HG03457 (cell line): ENCODE results near the gene KIZ.
"Not testable (repeated sequence)": the region's sequence is repeated elsewhere in the genome, so short reads cannot be mapped to it uniquely, and the experiment has no call there.

Experiments used
- ATAC-seq: cut with Tn5 transposase; IDR thresholded peaks from one replicate; pipeline ENCODE4 v1.9.1; 2021; ENCODE audit warnings: moderate number of reproducible peaks; ENCODE audit not compliant: unreplicated experiment

KIZ gene

DNA sequence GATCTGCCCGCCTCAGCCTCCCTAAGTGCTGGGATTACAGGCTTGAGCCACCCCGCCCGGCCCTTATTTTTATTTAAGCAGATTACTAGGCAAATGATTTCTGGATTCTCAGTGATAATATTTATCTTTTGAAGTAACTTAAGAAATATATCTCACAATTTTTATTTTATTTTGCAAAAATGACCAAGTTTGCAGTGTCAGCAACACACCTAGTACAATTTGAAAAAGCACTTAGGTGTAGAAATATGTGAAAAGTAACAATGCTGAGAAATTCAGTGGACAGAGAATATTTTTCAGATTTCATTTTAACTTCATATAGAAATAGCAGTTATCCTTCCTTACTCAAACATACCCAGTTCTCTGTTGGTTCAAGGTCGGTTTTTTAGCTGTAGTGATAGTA is 98.3 kb downstream of the KIZ start:
- ATAC-seq = no peak

DNA sequence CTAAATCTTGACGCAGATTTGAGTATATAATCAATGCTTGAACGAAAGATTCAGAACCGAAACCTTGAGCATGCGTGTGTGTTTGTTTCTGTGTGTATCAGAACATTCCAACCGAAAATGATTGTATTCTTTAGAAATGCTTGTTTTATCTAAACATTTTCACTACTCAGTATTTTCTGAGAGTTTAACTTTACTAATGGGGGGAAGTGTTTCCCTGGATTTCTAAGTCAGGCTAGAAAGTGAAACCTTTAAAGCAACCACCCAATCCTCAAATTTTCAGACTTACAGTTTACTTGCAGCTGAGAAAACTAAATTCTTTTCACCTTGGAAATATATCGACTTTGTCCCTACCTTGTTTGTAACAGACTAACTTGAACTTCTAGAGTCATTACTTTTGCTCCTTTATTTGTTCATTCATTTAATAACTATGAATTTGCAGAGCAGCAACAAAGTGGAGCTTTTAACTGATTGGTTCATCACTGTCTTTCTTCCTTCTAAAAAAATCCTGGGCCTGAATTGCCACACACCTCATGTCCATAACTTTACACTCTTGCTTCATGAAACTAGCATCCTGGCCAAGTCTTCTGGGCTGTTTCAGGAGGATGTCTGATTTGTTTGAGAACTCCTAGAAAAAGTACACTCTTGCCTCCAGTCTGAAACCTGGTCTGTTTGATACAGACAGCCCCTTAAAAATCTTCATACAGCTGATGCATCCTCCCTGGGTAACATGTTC is 99.5 kb downstream of the KIZ start:
- ATAC-seq = no peak

DNA sequence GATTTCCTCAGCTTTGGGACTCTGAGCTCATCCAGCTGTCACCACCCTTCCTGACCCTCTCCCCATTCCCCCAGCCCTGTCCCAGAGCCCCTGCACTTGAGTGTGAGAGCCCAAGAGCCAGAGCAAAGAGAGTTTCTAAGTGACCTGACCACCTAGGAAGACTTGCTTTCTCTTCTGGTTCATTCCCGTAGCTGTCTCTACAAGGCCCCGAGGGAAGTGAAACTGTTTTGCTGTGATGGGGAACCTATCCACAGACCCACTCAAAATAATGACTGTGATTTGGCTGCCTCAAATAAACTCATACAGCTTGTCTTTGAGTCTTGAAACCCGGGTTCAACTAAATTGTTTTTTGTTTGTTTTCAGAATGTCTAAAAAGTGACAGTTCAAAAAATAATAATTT is 102.6 kb downstream of the KIZ start:
- peak; percentile 58 for ATAC-seq

DNA sequence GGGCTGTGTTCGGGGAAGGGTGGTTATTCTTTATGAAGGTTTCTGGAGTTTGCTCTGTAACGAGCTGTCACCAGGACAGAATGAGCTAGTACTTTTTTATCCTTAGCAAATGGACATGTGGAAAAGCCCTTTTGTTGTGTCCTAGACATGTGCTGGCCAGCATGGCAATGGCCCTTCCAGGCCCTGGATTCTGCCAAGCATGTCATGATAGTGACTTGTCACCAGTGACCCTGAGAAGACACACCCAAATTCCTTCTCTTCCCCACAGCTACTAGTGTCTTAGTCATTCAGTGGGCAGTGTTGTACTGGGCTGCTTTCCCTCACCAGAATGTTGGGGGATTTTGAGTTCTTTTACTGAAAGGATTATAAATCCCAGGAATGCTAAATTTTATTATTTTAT is 103.3 kb downstream of the KIZ start:
- no peak for ATAC-seq

DNA sequence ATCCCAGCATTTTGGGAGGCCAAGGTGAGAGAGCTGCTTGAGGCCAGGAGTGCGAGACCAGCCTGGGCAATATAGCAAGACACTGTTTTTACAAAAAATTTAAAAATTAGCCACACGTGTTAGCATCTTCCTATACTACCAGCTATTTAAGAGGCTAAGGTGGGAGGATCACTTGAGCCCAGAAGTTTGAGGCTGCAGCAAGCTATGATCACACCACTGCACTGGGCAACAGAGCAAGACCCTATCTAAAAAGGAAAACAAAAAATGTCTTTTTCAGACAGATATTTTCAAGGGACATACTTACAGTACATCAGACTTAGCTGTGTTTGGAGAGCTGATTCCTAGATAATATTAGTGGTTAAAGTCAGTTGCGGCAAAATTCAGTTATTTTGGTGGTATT is 104.3 kb downstream of the KIZ start:
- no peak for ATAC-seq

DNA sequence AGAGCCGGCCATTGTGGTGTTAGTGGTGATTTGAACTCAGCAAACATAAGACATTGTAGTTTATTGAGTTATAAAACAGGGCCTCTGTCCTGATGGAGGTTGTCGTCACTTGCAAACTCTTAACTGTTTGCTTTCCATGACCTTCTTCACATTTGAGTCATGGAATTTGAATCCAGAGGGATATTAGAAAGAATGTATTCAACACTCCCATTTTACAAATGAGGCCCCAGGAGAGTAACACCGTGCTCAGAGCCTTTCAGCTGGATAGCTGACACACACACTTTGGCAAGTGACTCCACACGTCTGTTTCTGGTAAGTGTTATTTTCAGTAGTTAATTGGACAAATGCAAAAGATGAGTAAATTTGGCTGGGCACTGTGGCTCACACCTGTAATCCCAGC is 104.8 kb downstream of the KIZ start:
- no peak for ATAC-seq

DNA sequence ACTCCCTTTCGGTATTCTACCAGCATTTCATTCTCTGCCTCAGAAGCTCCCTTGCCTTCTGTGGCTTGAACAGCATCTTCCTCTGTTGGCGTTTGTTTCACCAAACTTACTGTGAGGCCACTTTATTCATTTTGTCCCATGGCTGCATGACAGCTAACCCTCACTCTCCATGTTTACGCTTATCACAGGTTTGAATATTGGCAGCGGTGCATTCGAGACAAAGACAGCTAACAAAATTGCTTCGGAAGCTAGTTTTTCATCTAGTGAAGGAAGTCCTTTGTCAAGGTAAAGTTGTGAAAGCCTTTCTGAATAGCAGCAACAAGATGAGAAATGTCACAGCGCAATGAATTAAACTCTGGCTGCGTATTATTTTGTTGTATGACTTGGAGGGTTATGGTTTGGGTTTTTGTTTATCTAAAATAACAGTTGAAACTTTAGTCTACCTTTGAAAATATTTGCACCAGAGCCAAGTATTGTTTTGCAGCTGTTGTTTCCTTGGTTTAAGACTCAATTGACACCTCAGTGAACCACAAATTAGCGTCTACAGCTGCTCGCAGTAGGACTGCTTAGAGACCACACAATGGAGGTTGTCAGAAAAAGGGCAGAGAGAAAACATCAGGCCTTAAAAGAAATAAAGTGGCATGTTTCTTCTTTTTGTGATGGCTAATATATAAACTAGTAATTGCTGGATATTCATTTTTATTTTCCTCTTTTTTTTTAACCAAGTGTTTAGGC is 106.8 kb downstream of the KIZ start:
- ATAC-seq = no peak

DNA sequence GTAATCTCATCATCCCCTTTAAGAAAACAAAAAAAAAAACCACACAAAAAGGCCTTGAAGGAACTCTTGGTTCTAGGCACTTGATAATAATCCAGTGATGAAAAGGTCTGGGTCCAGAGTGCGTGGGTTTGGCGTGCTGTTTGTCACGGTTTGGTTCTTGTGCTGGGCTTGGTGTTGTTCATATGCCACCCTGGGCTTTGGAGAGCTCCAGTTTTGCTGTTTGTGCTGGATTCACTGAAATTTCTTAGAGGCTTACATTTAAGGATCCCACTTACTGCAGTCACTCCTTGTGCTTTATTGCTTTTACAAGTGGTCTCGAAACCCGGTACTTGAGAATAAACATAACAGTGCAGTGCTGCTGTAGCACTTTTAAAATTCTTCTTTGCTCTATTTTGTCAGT is 108.4 kb downstream of the KIZ start:
- no peak for ATAC-seq

DNA sequence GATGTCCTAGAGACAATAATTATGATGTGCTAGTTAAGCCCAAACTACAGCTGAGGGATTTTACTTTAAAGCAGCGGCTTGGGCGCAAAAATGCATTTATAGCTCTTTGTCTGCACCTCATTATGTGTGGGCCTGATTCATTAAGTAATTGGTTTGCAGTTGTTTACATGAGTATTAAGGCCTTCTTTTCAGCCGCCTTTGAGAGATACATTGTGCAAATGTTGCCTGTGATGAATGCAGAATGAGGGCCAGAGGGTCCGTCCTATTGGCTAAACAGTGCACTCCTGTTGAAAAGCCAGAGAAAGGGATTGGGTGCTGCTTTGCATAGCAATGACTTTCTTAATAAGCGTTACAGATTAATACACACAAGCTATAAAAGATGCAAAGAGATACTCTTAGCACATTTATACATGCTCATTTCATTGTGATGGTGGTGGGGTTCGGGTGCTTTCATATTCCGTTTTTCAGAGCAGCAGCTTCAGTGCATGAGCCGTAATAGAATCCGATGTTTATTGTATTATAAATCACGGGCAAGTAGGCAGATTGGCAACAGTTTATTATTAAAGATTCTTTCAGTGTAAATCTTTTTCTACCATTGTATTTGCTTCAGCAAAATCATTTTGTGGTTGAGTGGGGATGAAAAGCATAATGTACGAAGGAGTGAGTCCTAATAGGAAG is 109.1 kb downstream of the KIZ start:
- ATAC-seq = no peak

DNA sequence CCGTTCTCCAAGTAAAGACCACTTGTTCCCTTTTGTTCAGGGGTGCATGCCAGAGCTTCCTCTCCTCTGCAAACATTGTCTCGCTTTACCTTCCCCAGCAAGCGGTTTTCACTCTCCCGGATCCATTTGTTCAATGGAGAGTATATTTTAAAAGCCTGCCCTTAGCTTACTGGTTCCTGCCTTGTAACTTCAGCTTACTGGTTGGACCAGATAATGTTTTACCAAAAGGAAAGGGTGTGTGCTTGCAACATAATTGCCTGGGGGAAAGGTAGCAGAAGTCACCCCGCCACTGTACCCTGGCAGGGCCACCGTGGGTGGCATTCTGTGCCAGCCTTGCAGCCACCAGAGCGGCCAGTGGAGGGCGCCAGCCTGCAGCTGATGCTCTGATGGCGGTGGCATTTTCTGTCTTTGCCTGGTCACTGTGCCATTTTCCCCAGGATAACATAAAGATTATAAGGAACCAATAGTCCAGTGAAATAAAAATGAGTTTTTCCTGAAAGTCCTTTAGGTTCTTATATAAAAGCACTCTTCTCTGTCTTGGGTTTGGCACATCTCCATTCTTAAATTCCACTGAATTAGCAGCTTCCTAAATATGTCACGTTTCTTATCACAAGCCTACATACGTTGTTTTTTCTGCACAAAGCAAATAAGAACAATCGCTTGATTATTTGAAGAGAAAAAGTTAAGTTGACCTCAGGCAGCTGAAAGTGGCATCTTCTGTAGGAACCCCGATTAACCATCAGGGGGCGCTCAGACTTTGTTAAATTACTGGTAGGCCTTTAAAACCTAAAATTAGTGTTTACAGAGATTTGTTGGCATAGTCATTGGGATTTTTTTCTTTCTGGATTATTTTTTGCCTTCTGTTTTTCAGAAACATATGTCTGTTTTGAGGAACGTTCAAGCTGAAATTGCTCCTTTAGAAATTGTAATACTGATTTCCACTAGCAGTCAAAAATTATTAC is 109.9 kb downstream of the KIZ start:
- ATAC-seq = no peak

DNA sequence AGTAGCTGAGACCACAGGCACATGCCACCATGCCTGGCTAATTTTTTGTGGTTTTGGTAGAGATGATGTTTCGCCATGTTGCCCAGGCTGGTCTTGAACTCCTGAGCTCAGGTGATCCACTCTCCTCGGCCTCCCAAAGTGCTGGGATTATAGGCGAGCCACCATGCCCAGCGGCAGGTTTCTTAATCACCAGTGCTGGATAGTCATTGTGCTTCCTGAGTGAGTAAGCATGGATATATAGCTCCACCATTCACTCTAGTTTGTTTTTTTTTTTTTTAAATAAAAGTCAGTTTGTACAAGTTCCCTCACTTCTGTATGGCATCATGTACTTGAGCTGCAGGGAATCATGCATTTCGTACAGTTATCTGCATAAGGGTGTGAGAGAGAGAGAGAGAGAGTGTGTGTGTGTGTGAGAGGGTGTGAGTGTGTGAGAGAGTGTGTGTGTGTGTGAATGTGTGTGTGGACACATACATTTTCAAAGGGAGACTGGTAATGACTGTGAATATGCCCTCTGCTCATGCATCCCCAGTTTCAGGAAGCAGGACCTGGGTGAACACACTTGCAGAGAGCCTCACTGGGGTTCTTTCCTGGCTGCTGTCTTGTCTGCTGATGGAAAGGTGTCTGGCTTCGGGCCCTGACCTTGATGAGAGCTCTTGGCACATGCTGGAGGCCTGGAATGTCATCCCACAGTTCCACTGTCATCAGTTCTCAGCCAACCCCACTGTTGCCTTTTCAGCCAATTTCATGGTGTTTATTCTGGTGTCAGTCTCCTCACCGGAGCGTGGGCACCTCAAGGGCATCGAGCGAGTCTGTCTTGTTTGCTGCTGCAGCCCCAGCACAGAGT is 112.3 kb downstream of the KIZ start:
- no peak for ATAC-seq

DNA sequence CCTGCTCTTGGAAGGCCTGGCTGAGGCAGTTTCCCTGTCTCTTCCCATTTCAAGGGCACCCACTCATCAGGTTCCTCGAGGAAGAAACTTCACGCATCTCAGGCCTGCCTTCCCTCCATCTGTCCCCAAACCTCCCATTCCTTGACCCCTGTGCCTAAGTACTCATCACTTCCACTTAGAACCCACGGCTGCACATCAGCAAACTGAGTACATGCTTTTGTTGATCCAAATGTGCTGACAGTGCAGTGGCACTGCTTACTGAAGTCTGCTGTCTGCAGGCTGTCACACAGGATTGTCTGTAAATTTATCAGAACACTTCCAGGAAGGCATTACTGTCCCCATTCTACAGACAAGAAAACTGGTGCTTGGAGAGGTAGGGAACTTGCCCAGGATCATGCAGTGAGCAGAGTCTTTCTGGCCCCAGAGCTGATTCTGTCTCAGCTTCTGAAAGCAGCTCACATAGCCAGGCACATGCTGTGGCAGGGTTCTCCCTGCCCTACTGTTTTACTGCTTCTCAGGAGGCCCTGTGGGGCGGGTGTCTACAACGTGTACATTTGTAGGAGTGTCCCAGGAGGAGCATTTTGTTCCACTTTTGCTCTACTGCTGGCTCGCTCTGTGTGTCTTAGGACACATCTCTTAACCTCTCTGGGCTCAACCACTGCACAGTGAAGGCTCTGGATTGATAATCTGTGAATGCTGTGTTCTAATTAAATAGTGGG is 113.1 kb downstream of the KIZ start:
- no peak for ATAC-seq

DNA sequence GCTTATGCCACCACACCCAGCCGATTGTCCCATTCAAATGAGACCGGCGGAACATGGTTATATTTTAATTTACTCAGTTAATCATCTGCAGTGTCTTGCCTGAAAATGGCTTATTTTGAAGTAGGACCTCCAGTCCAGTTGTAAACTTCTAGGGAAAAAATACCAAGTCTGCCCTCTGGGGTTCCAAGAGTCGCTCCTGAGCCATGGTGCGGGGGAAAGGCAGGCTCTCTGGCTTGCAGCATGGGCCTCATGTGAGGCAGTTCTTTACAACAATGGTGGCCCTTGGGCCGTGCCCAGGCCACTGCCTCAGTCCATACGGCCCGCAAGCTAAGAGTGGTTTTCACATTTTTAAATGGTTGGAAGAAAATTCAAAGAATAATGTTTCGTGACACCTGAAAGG is 114.5 kb downstream of the KIZ start:
- no peak for ATAC-seq

DNA sequence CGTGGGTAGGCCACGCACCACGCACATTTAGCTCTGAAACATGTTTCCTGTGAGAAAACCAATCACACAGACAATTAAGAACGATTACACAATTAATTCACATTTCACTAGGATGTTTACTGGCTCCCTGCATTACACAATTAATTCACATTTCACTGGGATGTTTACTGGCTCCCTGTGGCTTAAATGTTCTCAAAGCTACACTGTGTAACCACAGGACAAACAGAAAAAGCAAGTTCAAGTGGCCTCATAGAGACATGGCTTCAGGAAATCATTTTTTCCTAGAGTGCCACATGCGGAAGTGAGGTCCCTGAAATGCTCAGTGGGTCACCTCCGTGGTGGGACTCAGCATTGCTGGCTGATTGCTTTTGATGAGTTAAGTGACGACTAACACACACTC is 115.5 kb downstream of the KIZ start:
- no peak for ATAC-seq

DNA sequence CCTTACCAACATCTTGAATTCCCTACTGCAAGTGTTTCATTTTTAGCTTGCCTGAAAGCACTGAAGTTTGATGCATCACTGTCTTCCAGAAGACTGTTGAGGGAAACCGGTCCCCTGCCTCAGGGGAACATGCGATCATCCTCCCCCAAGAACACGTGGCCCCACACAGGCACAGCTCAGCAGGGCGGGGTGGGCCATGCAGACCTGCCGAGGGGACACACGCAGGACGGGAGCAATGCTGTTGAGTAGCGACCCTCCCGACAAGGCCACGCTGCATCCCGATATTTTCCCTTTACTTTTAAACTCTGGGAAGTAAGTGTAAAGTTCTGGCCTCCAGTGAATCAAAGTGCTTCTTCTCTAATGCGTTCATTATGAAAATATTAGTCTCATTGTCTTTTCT is 117.9 kb downstream of the KIZ start:
- ATAC-seq = no peak

DNA sequence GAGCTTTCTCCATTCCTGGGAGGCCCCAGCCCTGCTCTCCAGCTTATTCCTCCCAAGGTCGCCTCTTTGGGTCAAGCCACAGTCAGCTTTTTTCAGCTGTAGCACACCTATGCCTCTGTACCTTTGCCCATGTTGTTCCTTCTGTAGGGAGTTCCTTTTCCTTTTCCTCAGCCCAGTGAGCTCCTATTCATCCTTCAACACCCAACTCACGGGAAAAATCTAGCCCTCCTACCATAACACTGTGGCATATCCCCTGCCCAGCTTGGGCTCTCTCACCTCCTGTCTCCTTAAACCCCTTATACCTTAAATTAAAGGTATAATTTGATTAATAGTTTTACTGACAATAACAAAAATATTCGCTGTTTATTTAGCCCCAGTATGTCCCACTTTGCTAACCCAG is 118.9 kb downstream of the KIZ start:
- no peak for ATAC-seq

DNA sequence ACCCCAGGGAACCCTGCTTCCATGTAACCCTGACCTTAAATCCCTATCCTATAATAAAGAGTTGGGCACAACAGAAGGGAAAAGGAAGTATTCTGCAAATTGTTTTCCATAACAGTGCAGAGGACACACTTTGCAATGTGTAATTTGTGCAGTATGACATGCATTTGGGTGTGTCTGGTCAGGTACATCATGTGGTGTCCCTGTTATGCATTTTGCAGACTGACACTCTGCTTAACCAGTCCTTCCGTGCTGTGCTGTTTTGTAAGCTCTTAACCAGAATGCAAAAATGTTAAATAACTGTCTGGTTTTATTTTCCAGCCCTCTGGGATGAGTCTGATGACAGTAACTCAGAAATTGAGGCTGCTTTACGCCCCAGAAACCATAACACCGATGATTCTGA is 120.3 kb downstream of the KIZ start:
- no peak for ATAC-seq

DNA sequence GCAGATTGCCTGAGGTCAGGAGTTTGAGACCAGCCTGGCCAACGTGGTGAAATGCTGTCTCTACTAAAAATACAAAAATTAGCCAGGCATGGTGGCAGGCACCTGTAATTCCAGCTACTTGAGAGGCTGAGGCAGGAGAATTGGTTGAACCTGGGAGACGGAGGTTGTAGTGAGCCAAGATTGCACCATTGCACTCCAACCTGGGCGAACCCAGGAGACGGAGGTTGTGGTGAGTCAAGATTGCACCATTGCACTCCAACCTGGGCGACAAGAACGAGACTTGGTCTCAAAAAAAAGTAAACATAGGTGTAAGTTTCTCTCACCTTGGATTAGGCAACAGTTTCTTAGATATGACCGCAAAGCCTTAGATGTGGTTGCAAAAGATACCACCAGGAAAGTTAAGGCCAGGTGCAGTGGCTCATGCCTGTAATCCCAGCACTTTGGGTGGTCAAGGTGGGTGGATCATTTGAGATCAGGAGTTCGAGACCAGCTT is 121.8 kb downstream of the KIZ start:
- not testable (repeated sequence) for ATAC-seq

DNA sequence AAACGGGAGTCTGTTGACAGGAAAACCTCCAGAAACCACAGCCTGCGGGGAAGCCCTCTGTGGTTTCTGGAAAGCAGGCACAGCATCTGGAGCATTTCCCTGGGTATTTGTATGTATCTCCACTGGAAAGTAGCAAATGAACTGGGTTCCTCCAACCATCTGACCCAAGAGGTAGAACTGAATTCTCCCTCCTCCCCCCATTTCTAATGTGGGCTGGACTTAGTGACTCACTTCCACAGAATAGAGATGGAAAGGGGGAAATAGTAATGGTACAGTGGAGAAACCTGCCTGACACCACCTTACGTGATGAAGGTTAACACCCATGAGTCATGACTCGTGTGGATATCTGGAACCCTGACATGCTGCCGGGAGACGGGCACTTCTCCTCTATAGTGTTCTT is 125.4 kb downstream of the KIZ start:
- no peak for ATAC-seq
